AG04449 (cell line): Measurements from ENCODE around the gene DUS1L.

Experiments used
- CTCF ChIA-PET: fragments of 350-600 bp; formaldehyde crosslinking; extraction: SDS; loops from one replicate; lab custom pipeline; 2021; ENCODE audit warnings: antibody characterized with exemption; lab: Yijun Ruan, JAX
- POLR2A ChIA-PET: fragments of 400-600, 350-600 bp; formaldehyde crosslinking; extraction: SDS; loops from one replicate; lab custom pipeline; 2020; ENCODE audit warnings: antibody characterized with exemption, inconsistent platforms; lab: Yijun Ruan, JAX
- DNase-seq: peaks from one replicate; pipeline ENCODE4 v3.0.0-alpha.2; 2010; ENCODE audit warnings: low read depth, low spot score
- H3K4me3 ChIP-seq: 2 replicates; pipeline ENCODE4 v1.5.1; 2011; ENCODE audit warnings: low read depth, mild to moderate bottlenecking, control low read depth, low read length
- TF ChIP-seq, protein P1 (sequence below): IDR thresholded peaks from one replicate; pipeline ENCODE4 v1.5.1; 2011; ENCODE audit warnings: mild to moderate bottlenecking, moderate library complexity, low read length, control low read depth, inconsistent platforms; ENCODE audit not compliant: insufficient read depth; ENCODE audit errors: missing control alignments

Gene DUS1L

DNA sequence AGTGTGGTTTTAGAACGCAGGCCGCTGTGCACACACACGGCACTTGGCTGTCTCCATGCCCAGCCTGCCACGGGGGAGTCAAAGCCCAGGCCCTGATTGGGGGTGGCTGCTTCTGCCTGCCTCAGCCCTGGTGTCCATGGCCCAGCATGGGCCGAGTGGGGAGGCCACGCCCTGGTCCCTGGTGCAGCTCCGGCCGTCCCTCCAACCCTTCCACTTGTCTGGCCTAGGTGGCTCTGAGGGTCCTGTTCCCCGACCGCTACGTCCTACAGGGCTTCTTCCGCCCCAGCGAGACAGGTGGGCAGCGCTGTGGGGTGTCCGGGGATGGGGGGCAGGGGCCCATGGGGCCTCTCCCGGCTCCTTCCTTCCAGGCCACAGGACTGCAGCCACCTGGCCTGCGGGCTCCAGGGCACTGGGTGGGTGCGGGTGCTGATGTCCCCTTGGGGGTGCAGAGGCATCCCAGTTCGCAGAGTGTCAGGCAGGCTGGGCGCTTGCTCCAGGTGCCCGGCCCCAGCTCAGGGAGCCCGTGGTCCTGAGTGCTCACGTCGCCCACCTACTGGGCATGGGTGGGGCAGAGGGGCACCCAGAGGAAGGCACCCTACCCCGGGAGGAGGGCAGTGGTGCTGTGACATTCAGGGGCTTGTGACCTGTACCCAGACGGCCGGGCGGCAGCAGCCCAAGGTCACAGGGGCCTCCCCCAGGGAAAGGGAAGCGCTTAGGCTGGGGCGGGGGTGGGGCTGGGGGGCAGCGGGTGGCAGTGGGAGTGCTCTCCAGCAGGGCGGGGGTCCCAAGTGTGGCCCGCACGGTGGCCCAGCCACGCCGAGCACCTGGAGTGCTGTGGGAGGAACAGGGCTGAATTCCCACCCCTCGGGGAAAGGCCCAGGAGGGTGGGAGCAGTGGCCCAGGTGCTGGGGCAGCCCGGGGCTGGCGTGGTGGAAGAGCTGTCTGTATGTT is 54.8 kb downstream of the DUS1L start:
- no peak for DNase-seq
- no peak overlapping the region for H3K4me3 ChIP-seq
- CTCF ChIA-PET: interaction anchor here (3.0 to 5.3 kb wide), 2 partner anchors 10 to 51 kb away, joined by 12 to 46 read pairs; partner anchors contain the start of genes CENPX and LRRC45
- POLR2A ChIA-PET: no interaction called here
- TF ChIP-seq, protein P1, sequence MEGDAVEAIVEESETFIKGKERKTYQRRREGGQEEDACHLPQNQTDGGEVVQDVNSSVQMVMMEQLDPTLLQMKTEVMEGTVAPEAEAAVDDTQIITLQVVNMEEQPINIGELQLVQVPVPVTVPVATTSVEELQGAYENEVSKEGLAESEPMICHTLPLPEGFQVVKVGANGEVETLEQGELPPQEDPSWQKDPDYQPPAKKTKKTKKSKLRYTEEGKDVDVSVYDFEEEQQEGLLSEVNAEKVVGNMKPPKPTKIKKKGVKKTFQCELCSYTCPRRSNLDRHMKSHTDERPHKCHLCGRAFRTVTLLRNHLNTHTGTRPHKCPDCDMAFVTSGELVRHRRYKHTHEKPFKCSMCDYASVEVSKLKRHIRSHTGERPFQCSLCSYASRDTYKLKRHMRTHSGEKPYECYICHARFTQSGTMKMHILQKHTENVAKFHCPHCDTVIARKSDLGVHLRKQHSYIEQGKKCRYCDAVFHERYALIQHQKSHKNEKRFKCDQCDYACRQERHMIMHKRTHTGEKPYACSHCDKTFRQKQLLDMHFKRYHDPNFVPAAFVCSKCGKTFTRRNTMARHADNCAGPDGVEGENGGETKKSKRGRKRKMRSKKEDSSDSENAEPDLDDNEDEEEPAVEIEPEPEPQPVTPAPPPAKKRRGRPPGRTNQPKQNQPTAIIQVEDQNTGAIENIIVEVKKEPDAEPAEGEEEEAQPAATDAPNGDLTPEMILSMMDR: no peak

DNA sequence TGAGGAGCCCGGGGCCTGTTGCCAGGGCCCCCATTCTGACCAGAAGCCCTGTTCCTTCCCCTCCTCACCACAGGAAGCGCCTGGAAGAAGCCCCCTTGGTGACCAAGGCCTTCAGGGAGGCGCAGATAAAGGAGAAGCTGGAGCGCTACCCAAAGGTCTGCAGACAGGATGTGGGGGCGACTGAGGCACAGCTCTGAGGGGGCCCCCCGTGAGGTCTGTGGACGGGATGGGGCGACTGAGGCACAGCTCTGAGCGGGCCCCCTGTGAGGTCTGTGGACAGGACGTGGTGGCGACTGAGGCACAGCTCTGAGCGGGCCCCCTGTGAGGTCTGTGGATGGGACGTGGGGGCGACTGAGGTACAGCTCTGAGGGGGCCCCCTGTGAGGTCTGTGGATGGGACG is 56.2 kb downstream of the DUS1L start:
- TF ChIP-seq, protein P1: no peak
- H3K4me3 ChIP-seq: no peak overlapping the region
- no peak for DNase-seq
- CTCF ChIA-PET: interaction anchor here (1.0 to 5.3 kb wide), 4 partner anchors 11 to 50 kb away, joined by 3 to 46 read pairs (median 8); partner anchors contain the start of genes CENPX and LRRC45
- POLR2A ChIA-PET: interaction anchor here (1.5 kb wide), 1 partner anchor 13 kb away, joined by 4 read pairs; no protein-coding TSS in a partner anchor

DNA sequence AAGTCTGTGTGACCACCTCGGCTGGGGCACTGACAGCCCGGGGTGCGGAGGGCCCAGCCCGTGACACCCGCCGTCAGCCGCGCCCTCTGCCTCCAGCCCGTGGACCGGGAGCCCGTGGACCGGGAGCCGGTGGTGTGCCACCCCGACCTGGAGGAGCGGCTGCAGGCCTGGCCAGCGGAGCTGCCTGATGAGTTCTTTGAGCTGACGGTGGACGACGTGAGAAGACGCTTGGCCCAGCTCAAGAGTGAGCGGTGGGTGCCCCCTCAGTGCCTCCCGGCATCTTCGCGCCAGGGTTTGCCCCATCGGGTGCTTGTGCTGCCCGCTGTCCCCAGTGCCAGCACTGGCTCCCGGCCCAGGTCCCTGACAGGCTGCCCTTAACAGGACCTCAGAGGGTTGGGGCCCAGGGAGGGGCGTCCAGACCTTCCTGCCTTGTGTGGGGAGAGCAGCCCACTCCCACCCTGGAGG is 56.6 kb downstream of the DUS1L start:
- ChIA-PET CTCF (interaction anchor here (0.8 to 5.3 kb wide), 5 partner anchors 12 to 50 kb away, joined by 3 to 46 read pairs (median 4); partner anchors contain the start of genes CENPX and LRRC45), POLR2A (interaction anchor here (1.5 kb wide), 1 partner anchor 13 kb away, joined by 4 read pairs; no protein-coding TSS in a partner anchor)

DNA sequence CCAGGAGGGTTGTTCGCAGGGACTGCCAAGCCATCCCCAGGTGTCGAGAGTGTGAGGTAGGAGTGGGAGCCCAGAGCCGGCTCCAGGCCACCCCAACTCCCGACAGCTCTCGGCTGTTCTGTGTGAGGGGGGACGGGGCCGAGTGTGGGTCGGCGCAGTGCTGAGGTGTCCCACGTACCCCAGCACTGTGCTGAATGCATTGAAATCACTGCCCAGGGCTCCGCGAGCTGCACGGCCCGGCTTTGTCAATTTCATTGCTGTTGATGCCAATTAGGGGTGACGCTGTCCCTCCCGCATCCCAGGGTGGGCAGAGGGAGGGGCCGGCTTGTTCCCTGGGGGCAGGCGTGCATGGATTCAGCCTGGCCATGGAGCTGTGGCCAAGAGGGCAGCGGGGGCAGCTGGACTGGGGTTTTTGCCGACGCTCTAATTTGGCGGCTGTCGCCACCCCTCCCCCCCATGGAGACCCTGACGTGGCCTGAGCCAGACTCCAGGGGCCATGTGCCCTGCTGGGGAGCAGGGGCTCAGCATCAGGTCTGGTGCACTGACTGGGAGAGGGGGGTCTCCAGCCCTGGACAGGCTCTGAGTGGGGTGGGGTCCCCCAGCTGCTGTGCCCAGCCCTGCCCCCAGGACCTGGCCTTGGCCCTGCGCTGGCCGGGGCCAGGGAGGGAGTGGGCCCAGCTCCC is 57.2 kb downstream of the DUS1L start:
- ChIA-PET POLR2A (interaction anchor here (1.5 kb wide), 1 partner anchor 14 kb away, joined by 4 read pairs; no protein-coding TSS in a partner anchor), CTCF (interaction anchor here (0.8 to 5.3 kb wide), 5 partner anchors 12 to 49 kb away, joined by 3 to 46 read pairs (median 3); partner anchors contain the start of genes CENPX and LRRC45)
- DNase-seq: no peak
- TF ChIP-seq, protein P1: no peak
- H3K4me3 ChIP-seq: no peak overlapping the region

More for the DNA sequence above, 56.6 kb downstream of the DUS1L start:
- DNase-seq: no peak
- no peak overlapping the region for H3K4me3 ChIP-seq
- TF ChIP-seq, protein P1: no peak
